ENCODE data around the gene OMP. TPM values are rescaled to one million over a fixed set of nuclear protein-coding genes. Genes with fewer than 3 reads are reported as not detected.

Gene OMP
- total and polyA plus RNA-seq, 4 experiments from 2014 or later, result 0.79 TPM; not detected in 3

DNA sequence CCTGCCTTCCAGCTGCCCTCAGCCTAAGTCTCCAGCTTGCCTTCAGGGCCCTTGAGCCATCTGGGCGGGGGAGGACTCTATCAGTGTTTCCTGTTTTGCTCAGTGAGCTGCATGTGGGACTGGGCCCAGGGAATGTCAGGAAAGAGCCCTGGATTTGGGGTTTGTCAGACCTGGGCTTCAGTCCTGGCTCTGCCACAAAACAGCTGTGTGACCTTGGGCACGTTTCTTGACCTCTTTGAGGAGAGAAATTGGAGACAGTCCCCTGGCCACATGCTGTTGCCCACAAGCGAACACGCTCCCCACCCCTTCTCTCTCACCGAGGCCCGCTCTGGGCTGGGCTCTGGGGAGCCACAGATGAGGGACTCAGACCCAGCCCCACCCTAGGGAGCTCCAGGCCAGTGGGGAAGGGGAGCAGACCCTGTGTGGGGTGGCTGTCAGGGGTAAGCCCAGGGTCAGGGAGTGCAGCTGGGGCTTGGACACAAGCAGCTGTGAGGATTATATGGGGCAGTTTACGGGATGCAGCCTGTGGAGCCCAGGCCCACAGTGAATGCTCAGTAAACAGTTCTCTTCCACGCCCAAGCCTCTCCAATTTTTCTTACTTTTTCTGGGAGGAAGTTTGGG lies 37.7 kb downstream of the OMP start:
- no peak overlapping the region for H3K4me3 Mint-ChIP-seq
- intact Hi-C loops (cut with micrococcal nuclease), result no loop called here
- no peaks in the 10 kb centered on the region for H3K9me3 Mint-ChIP-seq
- H3K27me3 Mint-ChIP-seq, result peaks cover 0 to 18% of the 10 kb centered on the region in 2 donors
- ChIA-PET POLR2A (ENCODE audit: partially characterized antibody) (no interaction called here), CTCF (ENCODE audit: partially characterized antibody) (interaction anchor here (1.0 to 1.4 kb wide), 3 partner anchors 11 to 47 kb away, joined by 3 to 4 read pairs (median 4); no protein-coding TSS in a partner anchor)
- peaks cover 8 to 15% (median 12%) of the 10 kb centered on the region in 4 donors for H3K4me1 Mint-ChIP-seq
- H3K27ac Mint-ChIP-seq, result no peak overlapping the region
- Histone ChIP-seq H3K27ac (ENCODE audit: low read depth, low read length) (no peak overlapping the region), H3K36me3 (ENCODE audit: insufficient read depth, low read length) (no peaks in the 10 kb centered on the region), H3K4me1 (ENCODE audit: insufficient read depth, low read length) (peaks cover 9% of the 10 kb centered on the region), H3K27me3 (ENCODE audit: insufficient read depth, low read length) (no peaks in the 10 kb centered on the region), H3K9me3 (ENCODE audit: control insufficient read depth in 1 of 2, low read length in 2 of 2) (no peaks in the 10 kb centered on the region), H3K4me3 (ENCODE audit: low read length in 2 of 2) (no peak overlapping the region)
- no peak for DNase-seq
- H3K36me3 Mint-ChIP-seq, result no peaks in the 10 kb centered on the region

DNA sequence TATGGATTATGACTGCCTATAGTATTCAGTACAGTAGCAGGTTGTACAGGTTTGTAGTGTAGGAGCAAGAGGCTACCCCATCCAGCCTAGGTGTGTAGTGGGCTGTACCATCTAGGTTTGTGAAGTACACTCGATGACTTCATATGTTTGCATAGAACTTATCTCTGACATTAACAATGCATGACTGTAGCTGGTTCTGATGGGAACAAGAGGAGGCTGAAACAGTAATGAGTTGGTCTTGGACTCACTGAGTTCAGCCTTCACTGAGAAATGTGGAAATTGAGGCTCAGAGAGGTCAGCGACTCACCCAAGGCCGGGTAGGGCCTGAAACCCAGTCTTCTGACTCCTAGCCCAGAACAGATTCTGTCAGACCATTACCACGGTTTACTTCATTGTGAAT lies 38.4 kb downstream of the OMP start:
- peaks cover 8 to 15% (median 12%) of the 10 kb centered on the region in 4 donors for H3K4me1 Mint-ChIP-seq
- POLR2A ChIA-PET (ENCODE audit: partially characterized antibody), result no interaction called here
- no peak overlapping the region for H3K4me3 ChIP-seq (ENCODE audit: low read length in 2 of 2)
- H3K36me3 ChIP-seq (ENCODE audit: insufficient read depth, low read length), result no peaks in the 10 kb centered on the region
- H3K27ac Mint-ChIP-seq, result no peak overlapping the region
- H3K27me3 Mint-ChIP-seq, result peaks cover 0 to 18% of the 10 kb centered on the region in 2 donors
- H3K9me3 ChIP-seq (ENCODE audit: control insufficient read depth in 1 of 2, low read length in 2 of 2), result no peaks in the 10 kb centered on the region
- no peak for DNase-seq
- intact Hi-C loops (cut with micrococcal nuclease), result no loop called here
- no peaks in the 10 kb centered on the region for H3K27me3 ChIP-seq (ENCODE audit: insufficient read depth, low read length)
- CTCF ChIA-PET (ENCODE audit: partially characterized antibody), result interaction anchor here (1.1 to 1.4 kb wide), 2 partner anchors 12 to 14 kb away, joined by 4 to 6 read pairs; no protein-coding TSS in a partner anchor
- H3K27ac ChIP-seq (ENCODE audit: low read depth, low read length), result no peak overlapping the region
- H3K36me3 Mint-ChIP-seq, result no peaks in the 10 kb centered on the region
- no peak overlapping the region for H3K4me3 Mint-ChIP-seq
- peaks cover 9% of the 10 kb centered on the region for H3K4me1 ChIP-seq (ENCODE audit: insufficient read depth, low read length)
- no peaks in the 10 kb centered on the region for H3K9me3 Mint-ChIP-seq

- Mint-ChIP-seq H3K27ac (no peak overlapping the region), H3K4me1 (peaks cover 7 to 15% (median 12%) of the 10 kb centered on the region in 4 donors), H3K9me3 (no peaks in the 10 kb centered on the region), H3K36me3 (no peaks in the 10 kb centered on the region), H3K4me3 (no peak overlapping the region), H3K27me3 (peaks cover 0 to 18% of the 10 kb centered on the region in 2 donors)
- Histone ChIP-seq H3K27ac (ENCODE audit: low read depth, low read length) (no peak overlapping the region), H3K4me3 (ENCODE audit: low read length in 2 of 2) (no peak overlapping the region), H3K36me3 (ENCODE audit: insufficient read depth, low read length) (no peaks in the 10 kb centered on the region), H3K27me3 (ENCODE audit: insufficient read depth, low read length) (no peaks in the 10 kb centered on the region), H3K9me3 (ENCODE audit: control insufficient read depth in 1 of 2, low read length in 2 of 2) (no peaks in the 10 kb centered on the region), H3K4me1 (ENCODE audit: insufficient read depth, low read length) (peaks cover 9% of the 10 kb centered on the region)
- ChIA-PET CTCF (ENCODE audit: partially characterized antibody) (interaction anchor here (1.1 to 1.4 kb wide), 2 partner anchors 12 to 14 kb away, joined by 4 to 6 read pairs; no protein-coding TSS in a partner anchor), POLR2A (ENCODE audit: partially characterized antibody) (no interaction called here)
- intact Hi-C loops (cut with micrococcal nuclease), result no loop called here
- no peak for DNase-seq
Observed at GRCh38 chr11:77141475-77141874, 38.8 kb downstream of the OMP start.

DNA sequence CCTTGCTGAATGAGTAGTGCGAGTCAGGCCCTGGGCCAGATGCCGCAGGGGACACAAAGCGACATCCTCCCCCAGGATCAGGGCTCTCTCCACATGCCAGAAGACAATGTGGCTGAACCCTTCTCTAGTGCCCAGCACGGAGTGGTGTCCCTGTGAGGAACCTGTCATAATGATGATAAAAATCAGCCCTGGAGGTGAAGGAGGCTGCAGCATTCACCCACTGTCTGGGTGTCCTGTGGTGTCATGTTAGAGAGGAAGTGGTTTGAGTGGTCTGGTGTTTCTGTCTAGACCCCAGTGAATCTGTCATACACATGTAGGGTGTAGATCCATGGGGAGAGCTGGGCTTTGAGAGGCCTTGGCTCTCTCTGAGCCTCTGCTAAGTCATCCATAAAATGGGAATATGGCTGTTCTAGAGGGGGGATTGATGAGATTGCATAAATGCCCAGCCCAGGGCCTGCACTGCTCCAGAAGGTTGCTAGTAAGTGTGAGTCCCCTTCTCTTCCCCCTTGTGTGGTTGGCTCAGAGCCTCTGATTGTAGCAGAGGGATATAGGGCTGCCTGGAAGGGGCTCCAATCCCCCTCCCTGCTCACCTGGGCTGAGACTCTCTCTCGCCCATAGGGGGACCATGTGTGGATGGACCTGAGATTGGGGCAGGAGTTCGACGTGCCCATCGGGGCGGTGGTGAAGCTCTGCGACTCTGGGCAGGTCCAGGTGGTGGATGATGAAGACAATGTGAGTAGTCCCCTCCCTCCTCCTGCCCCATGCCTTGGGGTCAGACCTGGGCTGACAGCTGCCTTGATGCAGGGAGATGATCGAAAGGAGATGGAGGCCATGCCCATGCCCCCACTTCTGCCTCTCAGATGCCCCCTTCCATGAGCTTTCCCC lies 39.7 kb downstream of the OMP start:
- Mint-ChIP-seq H3K27ac (peak overlapping the region in 1 of 7 donors; percentile 15), H3K4me3 (no peak overlapping the region), H3K36me3 (no peaks in the 10 kb centered on the region), H3K27me3 (peaks cover 0 to 13% of the 10 kb centered on the region in 2 donors), H3K4me1 (peaks cover 9 to 16% (median 13%) of the 10 kb centered on the region in 4 donors), H3K9me3 (no peaks in the 10 kb centered on the region)
- Histone ChIP-seq H3K4me1 (ENCODE audit: insufficient read depth, low read length) (peaks cover 9% of the 10 kb centered on the region), H3K36me3 (ENCODE audit: insufficient read depth, low read length) (no peaks in the 10 kb centered on the region), H3K27me3 (ENCODE audit: insufficient read depth, low read length) (no peaks in the 10 kb centered on the region), H3K27ac (ENCODE audit: low read depth, low read length) (no peak overlapping the region), H3K9me3 (ENCODE audit: control insufficient read depth in 1 of 2, low read length in 2 of 2) (no peaks in the 10 kb centered on the region), H3K4me3 (ENCODE audit: low read length in 2 of 2) (no peak overlapping the region)
- CTCF ChIA-PET (ENCODE audit: partially characterized antibody), result interaction anchor here (1.0 to 1.4 kb wide), 3 partner anchors 13 to 16 kb away, joined by 3 to 6 read pairs (median 4); no protein-coding TSS in a partner anchor
- POLR2A ChIA-PET (ENCODE audit: partially characterized antibody), result no interaction called here
- peak in 1 of 5 donors; percentile 17 for DNase-seq
- intact Hi-C loops (cut with micrococcal nuclease), result no loop called here

GRCh38 chr11:77143405-77144020 lies 40.9 kb downstream of the OMP start:
- H3K27ac ChIP-seq (ENCODE audit: low read depth, low read length), result no peak overlapping the region
- H3K36me3 ChIP-seq (ENCODE audit: insufficient read depth, low read length), result no peaks in the 10 kb centered on the region
- no peak overlapping the region for H3K4me3 Mint-ChIP-seq
- H3K27ac Mint-ChIP-seq, result peak overlapping the region in 4 of 7 donors; percentile 37 to 72 (median 44)
- no peaks in the 10 kb centered on the region for H3K9me3 ChIP-seq (ENCODE audit: control insufficient read depth in 1 of 2, low read length in 2 of 2)
- ChIA-PET CTCF (ENCODE audit: partially characterized antibody) (no interaction called here), POLR2A (ENCODE audit: partially characterized antibody) (no interaction called here)
- H3K36me3 Mint-ChIP-seq, result no peaks in the 10 kb centered on the region
- peaks cover 0 to 11% of the 10 kb centered on the region in 2 donors for H3K27me3 Mint-ChIP-seq
- no peaks in the 10 kb centered on the region for H3K27me3 ChIP-seq (ENCODE audit: insufficient read depth, low read length)
- peaks cover 15% of the 10 kb centered on the region for H3K4me1 ChIP-seq (ENCODE audit: insufficient read depth, low read length)
- H3K9me3 Mint-ChIP-seq, result no peaks in the 10 kb centered on the region
- DNase-seq, result no peak
- H3K4me1 Mint-ChIP-seq, result peaks cover 14 to 28% (median 18%) of the 10 kb centered on the region in 4 donors
- intact Hi-C loops (cut with micrococcal nuclease), result no loop called here
- no peak overlapping the region for H3K4me3 ChIP-seq (ENCODE audit: low read length in 2 of 2)

GRCh38 chr11:77144196-77144856 lies 41.7 kb downstream of the OMP start:
- no peak for DNase-seq
- Mint-ChIP-seq H3K4me1 (peaks cover 16 to 28% (median 18%) of the 10 kb centered on the region in 4 donors), H3K36me3 (no peaks in the 10 kb centered on the region), H3K4me3 (no peak overlapping the region), H3K27me3 (peaks cover 0 to 4% of the 10 kb centered on the region in 2 donors), H3K27ac (no peak overlapping the region), H3K9me3 (no peaks in the 10 kb centered on the region)
- ChIA-PET POLR2A (ENCODE audit: partially characterized antibody) (no interaction called here), CTCF (ENCODE audit: partially characterized antibody) (interaction anchor here (2.4 kb wide), 1 partner anchor 17 kb away, joined by 9 read pairs; no protein-coding TSS in a partner anchor)
- Histone ChIP-seq H3K4me3 (ENCODE audit: low read length in 2 of 2) (no peak overlapping the region), H3K4me1 (ENCODE audit: insufficient read depth, low read length) (peaks cover 21% of the 10 kb centered on the region), H3K27me3 (ENCODE audit: insufficient read depth, low read length) (no peaks in the 10 kb centered on the region), H3K9me3 (ENCODE audit: control insufficient read depth in 1 of 2, low read length in 2 of 2) (no peaks in the 10 kb centered on the region), H3K36me3 (ENCODE audit: insufficient read depth, low read length) (no peaks in the 10 kb centered on the region), H3K27ac (ENCODE audit: low read depth, low read length) (no peak overlapping the region)
- intact Hi-C loops (cut with micrococcal nuclease), result no loop called here
